Prostate gland (tissue), 2 donors: ENCODE results near the gene TMEM43.

ENCODE experiments used
- POLR2AphosphoS5 ChIP-seq: sonication (generic); formaldehyde crosslinking; IDR thresholded peaks from one replicate; pipeline ENCODE4 v1.6.1; 2017; ENCODE audit warnings: antibody characterized with exemption
- TF ChIP-seq, protein P1 (sequence below), 4 experiments: fragments of 200-600 bp in 2 of 4; fragments of 450-650 bp in 2 of 4; sonication (generic) in 2 of 4; IDR thresholded peaks; 1 replicate in 3 of 4; 2 replicates in 1 of 4; pipeline ENCODE4 v1.5.1; 2016 to 2019; ENCODE audit warnings: antibody characterized with exemption in 4 of 4, mild to moderate bottlenecking in 2 of 4, moderate library complexity in 2 of 4

DNA sequence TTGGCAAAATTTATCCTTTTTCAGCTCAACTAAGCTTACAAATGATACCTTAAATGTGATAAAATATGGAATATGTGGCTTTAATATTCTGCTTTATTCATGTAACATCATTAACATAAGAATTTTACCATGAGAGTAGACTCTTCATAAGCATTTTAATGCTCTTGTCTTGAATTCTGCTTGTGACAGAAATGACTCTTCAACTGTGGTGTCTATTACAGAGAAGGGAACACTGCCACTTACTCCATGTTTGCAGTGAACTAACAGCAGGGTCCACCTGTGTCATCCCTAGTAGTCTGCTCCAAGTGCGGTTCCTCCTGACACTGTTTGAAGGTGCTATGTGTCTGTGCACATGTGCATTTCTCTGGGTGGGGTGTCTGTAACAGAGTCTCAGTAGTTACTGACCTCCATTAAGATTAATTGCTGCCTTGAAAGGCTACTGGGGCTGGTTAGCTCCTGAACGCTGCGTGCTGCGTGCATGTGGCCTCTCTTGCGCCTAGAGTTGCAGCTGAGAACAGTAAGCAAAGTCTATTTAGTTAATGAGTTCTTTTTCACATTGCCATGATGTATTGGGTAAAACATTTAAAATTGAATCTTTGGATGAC, 62.1 kb downstream of the TMEM43 start:
- no peak for TF ChIP-seq POLR2AphosphoS5
- TF ChIP-seq, protein P1, sequence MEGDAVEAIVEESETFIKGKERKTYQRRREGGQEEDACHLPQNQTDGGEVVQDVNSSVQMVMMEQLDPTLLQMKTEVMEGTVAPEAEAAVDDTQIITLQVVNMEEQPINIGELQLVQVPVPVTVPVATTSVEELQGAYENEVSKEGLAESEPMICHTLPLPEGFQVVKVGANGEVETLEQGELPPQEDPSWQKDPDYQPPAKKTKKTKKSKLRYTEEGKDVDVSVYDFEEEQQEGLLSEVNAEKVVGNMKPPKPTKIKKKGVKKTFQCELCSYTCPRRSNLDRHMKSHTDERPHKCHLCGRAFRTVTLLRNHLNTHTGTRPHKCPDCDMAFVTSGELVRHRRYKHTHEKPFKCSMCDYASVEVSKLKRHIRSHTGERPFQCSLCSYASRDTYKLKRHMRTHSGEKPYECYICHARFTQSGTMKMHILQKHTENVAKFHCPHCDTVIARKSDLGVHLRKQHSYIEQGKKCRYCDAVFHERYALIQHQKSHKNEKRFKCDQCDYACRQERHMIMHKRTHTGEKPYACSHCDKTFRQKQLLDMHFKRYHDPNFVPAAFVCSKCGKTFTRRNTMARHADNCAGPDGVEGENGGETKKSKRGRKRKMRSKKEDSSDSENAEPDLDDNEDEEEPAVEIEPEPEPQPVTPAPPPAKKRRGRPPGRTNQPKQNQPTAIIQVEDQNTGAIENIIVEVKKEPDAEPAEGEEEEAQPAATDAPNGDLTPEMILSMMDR (IDR thresholded peaks at IDR 0.05): no peak
